Testis (tissue), 2 donors: Measurements from ENCODE around the gene DYRK1A.

ENCODE experiments used
- CTCF ChIP-seq, 3 experiments: fragments of 450-650 bp in 2 of 3; fragments of 200-600 bp in 1 of 3; sonication (generic) in 1 of 3; IDR thresholded peaks; one replicate each; pipeline ENCODE4 v1.5.1; 2016 to 2019; ENCODE audit warnings: antibody characterized with exemption in 3 of 3, mild to moderate bottlenecking in 2 of 3, moderate library complexity in 1 of 3
- POLR2A ChIP-seq: fragments of 450-650 bp; IDR thresholded peaks from one replicate; pipeline ENCODE4 v1.6.1; 2017; ENCODE audit warnings: antibody characterized with exemption, mild to moderate bottlenecking, moderate library complexity

GRCh38 chr21:37425684-37426083, 59.1 kb downstream of the DYRK1A start:
- no peak for TF ChIP-seq CTCF (IDR thresholded peaks at IDR 0.05)
- no peak for TF ChIP-seq POLR2A
